ENCODE data around the gene CPEB2.
A peak's percentile ranks its signal among the peaks of the same experiment; 100 is the strongest.

The CPEB2 gene

GRCh38 chr4:15001869-15002658 lies at the start of gene CPEB2:
TSS of gene CPEB2 (plus strand) at chr4:15002481. CDS start at chr4:15002674, 193 bp downstream.
- peak; percentile 95 for DNase-seq (ENCODE audit: low read depth)

- no peak for DNase-seq (ENCODE audit: low read depth)
Measured at GRCh38 chr4:14958436-14958835, 43.8 kb upstream of the CPEB2 start.

GRCh38 chr4:14961292-14961691 lies 41.0 kb upstream of the CPEB2 start:
- DNase-seq (ENCODE audit: low read depth), result no peak

GRCh38 chr4:14965071-14965470 lies 37.2 kb upstream of the CPEB2 start:
- no peak for DNase-seq (ENCODE audit: low read depth)

- no peak for DNase-seq (ENCODE audit: low read depth)
Measured at GRCh38 chr4:14967982-14968381, 34.3 kb upstream of the CPEB2 start.

GRCh38 chr4:14977830-14978229 lies 24.5 kb upstream of the CPEB2 start:
- no peak for DNase-seq (ENCODE audit: low read depth)

- no peak for DNase-seq (ENCODE audit: low read depth)
Measured at GRCh38 chr4:14984448-14984847, 17.8 kb upstream of the CPEB2 start.

GRCh38 chr4:14985161-14985560 lies 17.1 kb upstream of the CPEB2 start:
- DNase-seq (ENCODE audit: low read depth), result no peak

GRCh38 chr4:14985843-14986242 lies 16.4 kb upstream of the CPEB2 start:
- DNase-seq (ENCODE audit: low read depth), result no peak

- no peak for DNase-seq (ENCODE audit: low read depth)
Measured at GRCh38 chr4:14987054-14987453, 15.2 kb upstream of the CPEB2 start.

GRCh38 chr4:14990484-14990883 lies 11.8 kb upstream of the CPEB2 start:
- DNase-seq (ENCODE audit: low read depth), result no peak

- no peak for DNase-seq (ENCODE audit: low read depth)
Measured at GRCh38 chr4:14994242-14994641, 8.0 kb upstream of the CPEB2 start.

GRCh38 chr4:15001248-15001868 lies 923 bp upstream of the CPEB2 start:
- DNase-seq (ENCODE audit: low read depth), result peak; percentile 94

GRCh38 chr4:15002659-15003400 lies 549 bp downstream of the CPEB2 start:
- DNase-seq (ENCODE audit: low read depth), result peak; percentile 93

GRCh38 chr4:15003401-15003890 lies 1.2 kb downstream of the CPEB2 start:
- no peak for DNase-seq (ENCODE audit: low read depth)

GRCh38 chr4:15003891-15004738 lies 1.8 kb downstream of the CPEB2 start:
- no peak for DNase-seq (ENCODE audit: low read depth)

GRCh38 chr4:15004739-15005301 lies 2.5 kb downstream of the CPEB2 start:
- peak; percentile 34 for DNase-seq (ENCODE audit: low read depth)

- DNase-seq (ENCODE audit: low read depth), result no peak
Measured at GRCh38 chr4:15005474-15006115, 3.3 kb downstream of the CPEB2 start.

- no peak for DNase-seq (ENCODE audit: low read depth)
Measured at GRCh38 chr4:15006416-15007024, 4.2 kb downstream of the CPEB2 start.

- no peak for DNase-seq (ENCODE audit: low read depth)
Measured at GRCh38 chr4:15007201-15007600, 4.9 kb downstream of the CPEB2 start.
